ENCODE data around the gene SAMD11. TPM values are rescaled to one million over a fixed set of nuclear protein-coding genes. Genes with fewer than 3 reads are reported as not detected.
A peak's percentile ranks its signal among the peaks of the same experiment; 100 is the strongest.

The SAMD11 gene
- polyA plus RNA-seq, 1 of the 3 experiments (the other 2 are of a cell fraction) = 2.1 TPM

DNA sequence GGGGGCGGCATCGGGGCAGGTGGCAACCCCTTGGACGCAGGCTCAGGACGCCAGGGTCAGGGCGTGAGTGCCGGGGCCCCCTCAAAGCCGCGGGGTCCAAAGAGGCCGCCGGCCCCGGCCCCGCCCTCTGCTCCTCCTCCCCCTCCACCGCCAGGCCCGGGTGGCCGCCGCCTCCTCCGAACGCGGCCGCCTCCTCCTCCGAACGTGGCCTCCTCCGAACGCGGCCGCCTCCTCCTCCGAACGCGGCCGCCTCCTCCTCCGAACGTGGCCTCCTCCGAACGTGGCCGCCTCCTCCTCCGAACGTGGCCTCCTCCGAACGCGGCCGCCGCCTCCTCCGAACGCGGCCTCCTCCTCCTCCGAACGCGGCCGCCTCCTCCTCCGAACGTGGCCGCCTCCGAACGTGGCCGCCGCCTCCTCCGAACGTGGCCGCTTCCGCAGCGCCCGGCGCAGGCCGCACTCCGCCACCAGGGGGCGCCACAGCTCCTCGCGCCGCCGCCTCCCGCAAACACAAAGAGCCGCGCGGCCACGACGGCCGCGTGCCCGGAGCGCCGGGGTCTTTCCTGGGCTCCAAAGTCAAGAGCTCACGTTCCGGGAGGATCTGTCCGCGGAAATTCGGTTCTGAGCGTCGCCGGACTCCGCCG lies 19.3 kb upstream of the SAMD11 start (continued):
- TF ChIP-seq RXRA (IDR thresholded peaks at IDR 0.05; ENCODE audit: borderline replicate concordance, low read depth) = no peak
- TF ChIP-seq SIN3A (IDR thresholded peaks at IDR 0.05; ENCODE audit: borderline replicate concordance, low read depth, low read length) = no peak
- TF ChIP-seq CHD2 (IDR thresholded peaks at IDR 0.05; ENCODE audit: low read length, partially characterized antibody) = no peak
- TF ChIP-seq TEAD4 (IDR thresholded peaks at IDR 0.05; ENCODE audit: borderline replicate concordance, insufficient read depth) = no peak
- TF ChIP-seq, protein P1, sequence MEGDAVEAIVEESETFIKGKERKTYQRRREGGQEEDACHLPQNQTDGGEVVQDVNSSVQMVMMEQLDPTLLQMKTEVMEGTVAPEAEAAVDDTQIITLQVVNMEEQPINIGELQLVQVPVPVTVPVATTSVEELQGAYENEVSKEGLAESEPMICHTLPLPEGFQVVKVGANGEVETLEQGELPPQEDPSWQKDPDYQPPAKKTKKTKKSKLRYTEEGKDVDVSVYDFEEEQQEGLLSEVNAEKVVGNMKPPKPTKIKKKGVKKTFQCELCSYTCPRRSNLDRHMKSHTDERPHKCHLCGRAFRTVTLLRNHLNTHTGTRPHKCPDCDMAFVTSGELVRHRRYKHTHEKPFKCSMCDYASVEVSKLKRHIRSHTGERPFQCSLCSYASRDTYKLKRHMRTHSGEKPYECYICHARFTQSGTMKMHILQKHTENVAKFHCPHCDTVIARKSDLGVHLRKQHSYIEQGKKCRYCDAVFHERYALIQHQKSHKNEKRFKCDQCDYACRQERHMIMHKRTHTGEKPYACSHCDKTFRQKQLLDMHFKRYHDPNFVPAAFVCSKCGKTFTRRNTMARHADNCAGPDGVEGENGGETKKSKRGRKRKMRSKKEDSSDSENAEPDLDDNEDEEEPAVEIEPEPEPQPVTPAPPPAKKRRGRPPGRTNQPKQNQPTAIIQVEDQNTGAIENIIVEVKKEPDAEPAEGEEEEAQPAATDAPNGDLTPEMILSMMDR (IDR thresholded peaks at IDR 0.05) = peak; percentile 62
- peak; percentile 61; the same call in 1 of the 2 replicates for TF ChIP-seq TAF1 (IDR thresholded peaks at IDR 0.05; ENCODE audit: borderline replicate concordance, low read depth, low read length)
- no peak for TF ChIP-seq GABPA (IDR thresholded peaks at IDR 0.05; ENCODE audit: low read depth)
- no peak for TF ChIP-seq ZBTB33 (IDR thresholded peaks at IDR 0.05; ENCODE audit: borderline replicate concordance, low read depth)
- no peak for TF ChIP-seq FOXM1 (IDR thresholded peaks at IDR 0.05; ENCODE audit: low read depth)
- TF ChIP-seq FOXJ3 (CRISPR knock-in tag; IDR thresholded peaks at IDR 0.05) = no peak
- TF ChIP-seq REST (IDR thresholded peaks at IDR 0.05; ENCODE audit: low read depth, low read length) = no peak
- peak; percentile 83 for TF ChIP-seq MXI1 (IDR thresholded peaks at IDR 0.05; ENCODE audit: low read depth, low read length)
- no peak for TF ChIP-seq IRF3 (IDR thresholded peaks at IDR 0.05; ENCODE audit: low read depth, low read length)
- TF ChIP-seq USF2 (IDR thresholded peaks at IDR 0.05; ENCODE audit: borderline replicate concordance, low read depth, low read length) = no peak
- TF ChIP-seq SMC3 (IDR thresholded peaks at IDR 0.05; ENCODE audit: low read depth, low read length) = peak; percentile 80
- TF ChIP-seq GATA2 (CRISPR knock-in tag; IDR thresholded peaks at IDR 0.05) = no peak
- TF ChIP-seq MEF2A (IDR thresholded peaks at IDR 0.05; ENCODE audit: borderline replicate concordance, low read depth) = no peak
- TF ChIP-seq MAX (IDR thresholded peaks at IDR 0.05; ENCODE audit: low read depth) = peak; percentile 56; the same call in 1 of the 2 replicates
